NCI-H2196 (cell line): Measurements from ENCODE around the gene PCDHA6.
"Not testable (repeated sequence)": the region's sequence is repeated elsewhere in the genome, so short reads cannot be mapped to it uniquely, and the experiment has no call there.

Experiments used
- DNase-seq: peaks from one replicate; lab custom pipeline; 2025; ENCODE audit not compliant: unreplicated experiment; lab: John Stamatoyannopoulos, UW

PCDHA6 gene, protein sequence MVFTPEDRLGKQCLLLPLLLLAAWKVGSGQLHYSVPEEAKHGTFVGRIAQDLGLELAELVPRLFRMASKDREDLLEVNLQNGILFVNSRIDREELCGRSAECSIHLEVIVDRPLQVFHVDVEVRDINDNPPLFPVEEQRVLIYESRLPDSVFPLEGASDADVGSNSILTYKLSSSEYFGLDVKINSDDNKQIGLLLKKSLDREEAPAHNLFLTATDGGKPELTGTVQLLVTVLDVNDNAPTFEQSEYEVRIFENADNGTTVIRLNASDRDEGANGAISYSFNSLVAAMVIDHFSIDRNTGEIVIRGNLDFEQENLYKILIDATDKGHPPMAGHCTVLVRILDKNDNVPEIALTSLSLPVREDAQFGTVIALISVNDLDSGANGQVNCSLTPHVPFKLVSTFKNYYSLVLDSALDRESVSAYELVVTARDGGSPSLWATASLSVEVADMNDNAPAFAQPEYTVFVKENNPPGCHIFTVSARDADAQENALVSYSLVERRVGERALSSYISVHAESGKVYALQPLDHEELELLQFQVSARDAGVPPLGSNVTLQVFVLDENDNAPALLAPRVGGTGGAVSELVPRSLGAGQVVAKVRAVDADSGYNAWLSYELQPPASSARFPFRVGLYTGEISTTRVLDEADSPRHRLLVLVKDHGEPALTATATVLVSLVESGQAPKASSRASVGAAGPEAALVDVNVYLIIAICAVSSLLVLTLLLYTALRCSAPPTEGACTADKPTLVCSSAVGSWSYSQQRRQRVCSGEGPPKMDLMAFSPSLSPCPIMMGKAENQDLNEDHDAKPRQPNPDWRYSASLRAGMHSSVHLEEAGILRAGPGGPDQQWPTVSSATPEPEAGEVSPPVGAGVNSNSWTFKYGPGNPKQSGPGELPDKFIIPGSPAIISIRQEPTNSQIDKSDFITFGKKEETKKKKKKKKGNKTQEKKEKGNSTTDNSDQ

DNA sequence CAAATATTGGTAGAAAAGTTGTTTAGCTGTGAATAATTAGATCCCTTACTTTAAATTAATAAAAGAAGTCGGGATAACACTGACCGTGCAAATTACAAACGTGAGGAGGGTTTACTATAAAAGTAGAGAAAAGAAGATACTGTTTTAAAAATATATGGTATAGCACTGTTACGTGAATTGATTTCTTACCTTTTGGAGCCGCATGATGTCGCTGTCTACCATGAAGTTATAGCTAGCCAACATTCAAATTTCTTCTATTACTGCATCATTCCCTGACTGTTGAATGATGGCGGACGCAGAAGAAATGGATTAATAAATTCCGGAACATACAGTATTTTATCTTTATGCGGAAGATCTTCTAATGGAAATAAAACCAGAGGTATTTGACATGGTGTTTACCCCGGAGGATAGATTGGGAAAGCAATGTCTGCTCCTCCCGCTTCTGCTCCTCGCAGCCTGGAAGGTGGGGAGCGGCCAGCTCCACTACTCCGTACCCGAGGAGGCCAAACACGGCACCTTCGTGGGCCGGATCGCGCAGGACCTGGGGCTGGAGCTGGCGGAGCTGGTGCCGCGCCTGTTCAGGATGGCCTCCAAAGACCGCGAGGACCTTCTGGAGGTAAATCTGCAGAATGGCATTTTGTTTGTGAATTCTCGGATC lies at the start of gene PCDHA6:
Gene PCDHA6 (plus strand): TSS at position 257 of the 658 bp plus-strand sequence. CDS start 132 bp downstream, at position 389.
- no peak for DNase-seq

DNA sequence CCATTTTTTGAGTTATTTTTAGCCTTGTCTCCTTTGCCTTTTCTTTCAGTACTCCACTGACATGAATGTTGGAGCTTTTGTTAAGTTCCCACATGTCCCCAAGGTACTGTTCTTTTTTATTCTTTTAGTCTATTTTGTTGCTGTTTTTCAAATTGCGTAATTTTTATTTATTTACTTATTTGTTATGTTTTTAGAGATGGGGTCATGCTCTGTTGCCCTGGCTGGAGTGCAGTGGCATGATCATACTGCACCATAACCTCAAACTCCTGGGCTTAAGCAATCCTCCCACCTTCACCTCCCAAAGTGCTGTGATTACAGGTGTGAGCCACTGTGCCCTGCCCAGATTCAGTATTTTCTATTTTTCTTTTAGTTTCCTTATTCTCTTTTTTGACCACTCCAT lies 47.2 kb upstream of the PCDHA6 start:
- DNase-seq = no peak

DNA sequence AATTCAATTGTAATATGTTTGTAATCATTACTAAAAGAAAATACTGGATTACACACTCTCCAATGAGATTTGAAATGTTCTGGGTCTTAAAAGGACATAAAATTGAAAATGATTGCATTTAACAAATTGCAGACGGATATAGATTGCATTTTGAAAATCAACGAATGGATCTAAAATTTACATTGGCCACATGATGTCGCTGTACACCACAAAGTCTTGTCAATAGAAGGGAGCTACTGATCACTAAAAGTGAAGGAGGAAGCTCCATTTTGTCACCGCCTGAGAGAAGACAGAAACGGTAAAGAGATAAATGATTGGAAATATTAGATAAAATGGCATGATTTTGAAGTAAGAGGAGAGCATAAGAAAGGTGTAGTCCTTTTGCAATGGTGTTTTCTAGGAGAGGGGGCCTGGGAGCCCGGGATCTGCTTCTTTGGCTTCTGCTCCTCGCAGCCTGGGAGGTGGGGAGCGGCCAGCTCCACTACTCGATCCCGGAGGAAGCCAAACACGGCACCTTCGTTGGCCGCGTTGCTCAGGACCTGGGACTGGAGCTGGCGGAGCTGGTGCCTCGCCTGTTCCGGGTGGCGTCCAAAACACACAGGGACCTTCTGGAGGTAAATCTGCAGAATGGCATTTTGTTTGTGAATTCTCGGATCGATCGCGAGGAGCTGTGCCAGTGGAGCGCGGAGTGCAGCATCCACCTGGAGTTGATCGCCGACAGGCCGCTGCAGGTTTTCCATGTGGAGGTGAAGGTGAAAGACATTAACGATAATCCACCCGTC lies 41.7 kb upstream of the PCDHA6 start, which contains the start of gene PCDHA1:
Gene PCDHA1 (plus strand): TSS at position 236 of the 782 bp plus-strand sequence.
- peak; percentile 24 for DNase-seq

DNA sequence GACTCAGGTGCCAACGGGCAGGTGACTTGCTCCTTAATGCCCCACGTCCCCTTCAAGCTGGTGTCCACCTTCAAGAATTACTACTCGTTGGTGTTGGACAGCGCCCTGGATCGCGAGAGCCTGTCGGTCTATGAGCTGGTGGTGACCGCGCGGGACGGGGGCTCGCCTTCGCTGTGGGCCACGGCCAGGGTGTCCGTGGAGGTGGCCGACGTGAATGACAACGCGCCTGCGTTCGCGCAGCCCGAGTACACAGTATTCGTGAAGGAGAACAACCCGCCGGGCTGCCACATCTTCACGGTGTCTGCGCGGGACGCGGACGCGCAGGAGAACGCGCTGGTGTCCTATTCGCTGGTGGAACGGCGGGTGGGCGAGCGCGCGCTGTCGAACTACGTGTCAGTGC lies 40.3 kb upstream of the PCDHA6 start:
- not testable (repeated sequence) for DNase-seq

DNA sequence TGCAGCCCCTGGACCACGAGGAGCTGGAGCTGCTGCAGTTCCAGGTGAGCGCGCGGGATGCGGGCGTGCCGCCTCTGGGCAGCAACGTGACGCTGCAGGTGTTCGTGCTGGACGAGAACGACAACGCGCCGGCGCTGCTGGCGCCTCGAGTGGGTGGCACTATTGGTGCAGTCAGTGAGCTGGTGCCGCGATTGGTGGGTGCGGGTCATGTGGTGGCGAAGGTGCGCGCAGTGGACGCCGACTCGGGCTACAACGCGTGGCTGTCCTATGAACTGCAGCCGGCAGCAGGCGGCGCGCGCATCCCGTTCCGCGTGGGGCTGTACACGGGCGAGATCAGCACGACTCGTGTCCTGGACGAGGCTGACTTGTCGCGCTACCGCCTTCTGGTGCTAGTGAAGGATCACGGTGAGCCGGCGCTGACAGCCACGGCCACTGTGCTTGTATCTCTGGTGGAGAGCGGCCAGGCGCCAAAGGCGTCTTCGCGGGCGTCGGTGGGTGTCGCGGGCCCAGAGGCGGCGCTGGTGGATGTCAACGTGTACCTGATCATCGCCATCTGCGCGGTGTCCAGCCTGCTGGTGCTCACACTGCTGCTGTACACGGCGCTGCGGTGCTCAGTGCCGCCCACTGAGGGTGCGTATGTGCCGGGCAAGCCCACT lies 39.8 kb upstream of the PCDHA6 start:
- DNase-seq = not testable (repeated sequence)

DNA sequence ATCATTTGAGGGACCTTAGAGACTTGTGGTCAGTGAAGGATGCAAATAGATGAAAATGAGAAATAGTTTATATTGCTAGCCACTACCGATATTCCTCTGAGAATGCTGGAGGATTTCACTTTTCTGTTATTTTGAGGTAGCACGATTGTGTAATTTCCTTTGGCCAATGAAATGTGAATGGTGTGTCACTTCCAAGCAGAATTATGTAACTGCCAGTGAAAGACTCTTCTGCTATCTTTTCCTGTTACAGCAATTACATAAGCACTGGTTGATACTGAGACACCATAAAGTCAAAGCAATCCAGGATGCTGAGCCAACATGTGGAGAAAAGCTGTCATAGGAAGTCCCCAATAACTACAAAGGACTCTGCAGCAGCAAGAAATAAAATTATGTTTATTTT lies 36.7 kb upstream of the PCDHA6 start:
- DNase-seq = no peak

DNA sequence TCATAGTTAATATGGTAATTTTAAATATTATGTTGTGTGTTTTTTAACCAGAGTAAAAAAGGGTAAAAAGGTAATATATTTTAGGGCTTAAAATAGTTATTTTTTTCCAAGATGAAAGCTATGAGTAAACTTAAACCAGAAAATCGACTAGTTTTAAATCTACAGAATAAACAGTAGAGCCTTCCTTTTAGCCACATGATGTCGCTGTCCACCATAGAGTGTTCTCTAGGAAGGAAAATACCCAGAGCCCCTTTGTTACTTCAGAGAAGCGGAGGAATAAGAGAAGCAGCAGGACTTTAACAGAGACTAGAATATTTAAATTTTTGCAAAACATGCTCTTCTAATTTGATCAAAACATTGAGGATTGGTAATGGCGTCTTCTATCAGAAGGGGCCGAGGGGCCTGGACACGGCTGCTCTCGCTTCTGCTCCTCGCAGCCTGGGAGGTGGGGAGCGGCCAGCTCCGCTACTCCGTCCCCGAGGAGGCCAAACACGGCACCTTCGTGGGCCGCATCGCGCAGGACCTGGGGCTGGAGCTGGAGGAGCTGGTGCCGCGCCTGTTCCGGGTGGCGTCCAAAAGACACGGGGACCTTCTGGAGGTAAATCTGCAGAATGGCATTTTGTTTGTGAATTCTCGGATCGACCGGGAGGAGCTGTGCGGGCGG lies 33.0 kb upstream of the PCDHA6 start, which contains the start of gene PCDHA2:
Gene PCDHA2 (plus strand): TSS at position 258 of the 664 bp plus-strand sequence.
- DNase-seq = no peak

DNA sequence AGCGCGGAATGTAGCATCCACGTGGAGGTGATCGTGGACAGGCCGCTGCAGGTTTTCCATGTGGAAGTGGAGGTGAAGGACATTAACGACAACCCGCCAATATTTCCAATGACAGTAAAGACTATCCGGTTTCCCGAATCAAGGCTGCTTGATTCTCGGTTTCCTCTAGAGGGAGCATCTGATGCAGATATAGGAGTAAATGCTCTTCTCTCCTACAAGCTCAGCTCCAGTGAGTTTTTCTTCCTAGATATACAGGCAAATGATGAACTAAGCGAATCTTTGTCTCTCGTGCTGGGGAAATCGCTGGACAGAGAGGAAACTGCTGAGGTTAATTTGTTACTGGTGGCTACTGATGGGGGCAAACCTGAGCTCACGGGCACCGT lies 32.5 kb upstream of the PCDHA6 start:
- no peak for DNase-seq

DNA sequence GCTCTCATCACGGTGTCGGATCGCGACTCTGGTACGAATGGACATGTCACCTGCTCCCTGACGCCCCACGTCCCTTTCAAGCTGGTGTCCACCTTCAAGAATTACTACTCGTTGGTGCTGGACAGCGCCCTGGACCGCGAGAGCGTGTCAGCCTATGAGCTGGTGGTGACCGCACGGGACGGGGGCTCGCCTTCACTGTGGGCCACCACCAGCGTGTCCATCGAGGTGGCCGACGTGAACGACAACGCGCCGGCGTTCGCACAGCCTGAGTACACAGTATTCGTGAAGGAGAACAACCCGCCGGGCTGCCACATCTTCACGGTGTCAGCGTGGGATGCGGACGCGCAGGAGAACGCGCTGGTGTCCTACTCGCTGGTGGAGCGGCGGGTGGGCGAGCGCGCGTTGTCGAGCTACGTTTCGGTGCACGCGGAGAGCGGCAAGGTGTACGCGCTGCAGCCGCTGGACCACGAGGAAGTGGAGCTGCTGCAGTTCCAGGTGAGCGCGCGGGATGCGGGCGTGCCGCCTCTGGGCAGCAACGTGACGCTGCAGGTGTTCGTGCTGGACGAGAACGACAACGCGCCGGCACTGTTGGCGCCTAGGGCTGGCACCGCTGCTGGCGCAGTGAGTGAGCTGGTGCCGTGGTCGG lies 31.6 kb upstream of the PCDHA6 start:
- not testable (repeated sequence) for DNase-seq

DNA sequence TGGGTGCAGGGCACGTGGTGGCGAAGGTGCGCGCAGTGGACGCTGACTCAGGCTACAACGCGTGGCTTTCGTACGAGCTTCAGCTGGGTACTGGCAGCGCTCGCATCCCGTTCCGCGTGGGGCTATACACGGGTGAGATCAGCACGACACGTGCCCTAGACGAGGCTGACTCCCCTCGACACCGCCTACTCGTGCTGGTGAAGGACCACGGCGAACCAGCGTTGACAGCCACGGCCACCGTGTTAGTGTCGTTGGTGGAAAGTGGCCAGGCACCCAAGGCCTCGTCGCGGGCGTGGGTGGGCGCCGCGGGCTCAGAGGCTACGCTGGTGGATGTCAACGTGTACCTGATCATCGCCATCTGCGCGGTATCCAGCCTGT lies 31.1 kb upstream of the PCDHA6 start:
- DNase-seq = no peak

DNA sequence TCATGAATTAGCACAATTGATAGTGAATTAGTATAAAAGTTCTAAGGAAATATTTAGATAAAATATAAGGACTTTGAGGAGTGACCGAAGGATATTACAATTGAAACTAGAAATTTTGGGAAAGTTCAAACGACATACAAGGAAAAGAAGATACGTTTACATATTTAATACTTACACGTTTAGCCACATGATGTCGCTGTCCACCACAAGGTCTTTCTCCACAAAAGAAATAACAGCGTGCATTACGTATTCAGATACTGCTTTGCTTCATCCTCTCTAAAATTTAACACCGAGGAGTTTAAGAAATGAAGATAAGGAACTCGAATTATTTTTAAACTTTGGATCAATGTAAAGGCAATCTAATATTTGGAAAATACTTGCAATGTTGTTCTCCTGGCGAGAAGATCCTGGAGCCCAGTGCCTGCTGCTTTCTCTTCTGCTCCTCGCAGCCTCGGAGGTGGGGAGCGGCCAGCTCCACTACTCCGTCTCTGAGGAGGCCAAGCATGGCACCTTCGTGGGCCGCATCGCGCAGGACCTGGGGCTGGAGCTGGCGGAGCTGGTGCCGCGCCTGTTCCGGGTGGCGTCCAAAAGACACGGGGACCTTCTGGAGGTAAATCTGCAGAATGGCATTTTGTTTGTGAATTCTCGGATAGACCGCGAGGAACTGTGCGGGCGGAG lies 26.8 kb upstream of the PCDHA6 start, which contains the start of gene PCDHA3:
Gene PCDHA3 (plus strand): TSS at position 242 of the 678 bp plus-strand sequence.
- DNase-seq = peak; percentile 8

DNA sequence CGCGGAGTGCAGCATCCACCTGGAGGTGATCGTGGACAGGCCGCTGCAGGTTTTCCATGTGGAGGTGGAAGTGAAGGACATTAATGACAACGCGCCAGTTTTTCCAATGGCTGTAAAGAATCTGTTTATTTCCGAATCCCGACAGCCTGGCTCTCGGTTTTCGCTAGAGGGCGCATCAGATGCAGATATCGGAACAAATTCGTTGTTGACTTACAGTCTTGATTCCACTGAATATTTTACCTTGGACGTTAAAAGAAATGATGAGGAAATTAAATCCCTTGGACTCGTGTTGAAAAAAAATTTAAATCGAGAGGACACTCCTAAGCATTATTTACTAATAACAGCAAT lies 26.3 kb upstream of the PCDHA6 start:
- DNase-seq = no peak

DNA sequence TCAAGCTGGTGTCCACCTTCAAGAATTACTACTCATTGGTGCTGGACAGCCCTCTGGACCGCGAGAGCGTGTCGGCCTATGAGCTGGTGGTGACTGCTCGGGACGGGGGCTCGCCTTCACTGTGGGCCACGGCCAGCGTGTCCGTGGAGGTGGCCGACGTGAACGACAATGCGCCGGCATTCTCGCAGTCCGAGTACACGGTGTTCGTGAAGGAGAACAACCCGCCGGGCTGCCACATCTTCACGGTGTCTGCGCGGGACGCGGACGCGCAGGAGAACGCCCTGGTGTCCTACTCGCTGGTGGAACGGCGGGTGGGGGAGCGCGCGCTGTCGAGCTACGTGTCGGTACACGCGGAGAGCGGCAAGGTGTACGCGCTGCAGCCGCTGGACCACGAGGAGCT lies 25.4 kb upstream of the PCDHA6 start:
- not testable (repeated sequence) for DNase-seq

DNA sequence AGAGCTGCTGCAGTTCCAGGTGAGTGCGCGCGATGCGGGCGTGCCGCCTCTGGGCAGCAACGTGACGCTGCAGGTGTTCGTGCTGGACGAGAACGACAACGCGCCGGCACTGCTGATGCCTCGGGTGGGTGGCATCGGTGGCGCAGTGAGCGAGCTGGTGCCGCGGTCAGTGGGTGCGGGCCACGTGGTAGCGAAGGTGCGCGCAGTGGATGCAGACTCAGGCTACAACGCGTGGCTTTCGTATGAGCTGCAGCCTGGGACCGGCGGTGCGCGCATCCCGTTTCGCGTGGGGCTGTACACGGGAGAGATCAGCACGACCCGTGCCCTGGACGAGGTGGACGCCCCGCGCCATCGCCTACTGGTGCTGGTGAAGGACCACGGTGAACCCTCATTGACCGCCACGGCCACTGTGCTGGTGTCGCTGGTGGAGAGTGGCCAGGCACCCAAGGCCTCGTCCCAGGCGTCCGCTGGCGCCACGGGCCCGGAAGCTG lies 24.9 kb upstream of the PCDHA6 start:
- no peak for DNase-seq

DNA sequence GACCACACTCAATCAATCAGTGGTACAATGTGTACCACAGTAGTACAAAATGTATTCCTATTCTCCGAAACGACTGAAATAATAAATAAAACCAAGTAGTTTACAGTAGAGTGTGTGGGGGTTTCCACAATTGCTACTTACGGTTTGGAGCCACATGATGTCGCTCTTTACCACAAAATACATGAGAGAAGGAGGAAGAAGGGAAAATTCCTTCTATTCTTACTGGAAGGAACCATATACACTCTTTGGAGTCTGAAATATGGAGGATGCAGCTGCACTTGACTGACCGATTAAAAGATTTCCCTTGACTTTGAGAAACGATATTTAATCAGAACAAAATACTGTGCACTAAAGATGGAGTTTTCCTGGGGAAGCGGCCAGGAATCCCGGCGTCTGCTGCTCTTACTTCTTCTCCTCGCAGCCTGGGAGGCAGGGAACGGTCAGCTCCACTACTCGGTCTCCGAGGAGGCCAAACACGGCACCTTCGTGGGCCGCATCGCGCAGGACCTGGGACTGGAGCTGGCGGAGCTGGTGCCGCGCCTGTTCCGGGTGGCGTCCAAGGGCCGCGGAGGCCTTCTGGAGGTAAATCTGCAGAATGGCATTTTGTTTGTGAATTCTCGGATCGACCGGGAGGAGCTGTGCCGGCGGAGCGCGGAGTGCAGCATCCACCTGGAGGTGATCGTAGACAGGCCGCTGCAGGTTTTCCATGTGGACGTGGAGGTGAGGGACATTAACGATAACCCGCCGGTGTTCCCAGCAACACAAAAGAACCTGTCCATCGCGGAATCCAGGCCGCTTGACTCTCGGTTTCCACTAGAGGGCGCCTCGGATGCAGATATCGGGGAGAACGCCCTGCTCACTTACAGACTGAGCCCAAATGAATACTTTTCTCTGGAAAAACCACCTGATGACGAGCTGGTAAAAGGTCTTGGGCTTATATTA lies 20.7 kb upstream of the PCDHA6 start, which contains the start of gene PCDHA4:
Gene PCDHA4 (plus strand): TSS at position 235 of the 942 bp plus-strand sequence.
- no peak for DNase-seq

DNA sequence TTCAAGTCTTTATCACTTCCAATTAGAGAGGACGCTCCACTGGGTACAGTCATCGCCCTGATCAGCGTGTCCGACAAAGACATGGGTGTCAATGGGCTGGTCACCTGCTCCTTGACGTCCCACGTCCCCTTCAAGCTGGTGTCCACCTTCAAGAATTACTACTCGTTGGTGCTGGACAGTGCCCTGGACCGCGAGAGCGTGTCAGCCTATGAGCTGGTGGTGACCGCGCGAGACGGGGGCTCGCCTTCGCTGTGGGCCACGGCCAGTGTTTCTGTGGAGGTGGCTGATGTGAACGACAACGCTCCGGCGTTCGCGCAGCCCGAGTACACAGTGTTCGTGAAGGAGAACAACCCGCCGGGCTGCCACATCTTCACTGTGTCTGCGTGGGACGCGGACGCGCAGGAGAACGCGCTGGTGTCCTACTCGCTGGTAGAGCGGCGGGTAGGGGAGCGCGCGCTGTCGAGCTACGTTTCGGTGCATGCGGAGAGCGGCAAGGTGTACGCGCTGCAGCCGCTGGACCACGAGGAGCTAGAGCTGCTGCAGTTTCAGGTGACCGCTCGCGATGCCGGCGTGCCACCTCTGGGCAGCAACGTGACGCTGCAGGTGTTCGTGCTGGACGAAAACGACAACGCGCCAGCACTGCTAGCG lies 19.4 kb upstream of the PCDHA6 start:
- not testable (repeated sequence) for DNase-seq
